ENCODE measurements around the gene TANC1.

Gene TANC1

GRCh38 chr2:159199761-159200465, 231.5 kb downstream of the TANC1 start:
- DNase-seq (ENCODE audit: low read depth) = no peak
- H3K4me3 ChIP-seq (ENCODE audit: low read depth, low read length) = no peak overlapping the region

- DNase-seq (ENCODE audit: low read depth) = no peak
Measured at GRCh38 chr2:159200498-159200897, 232.1 kb downstream of the TANC1 start.

GRCh38 chr2:159201360-159202063, 233.1 kb downstream of the TANC1 start:
- H3K4me3 ChIP-seq (ENCODE audit: low read depth, low read length) = no peak overlapping the region
- DNase-seq (ENCODE audit: low read depth) = no peak

More at GRCh38 chr2:159200498-159200897, 232.1 kb downstream of the TANC1 start:
- no peak overlapping the region for H3K4me3 ChIP-seq (ENCODE audit: low read depth, low read length)

GRCh38 chr2:159202568-159203071, 234.2 kb downstream of the TANC1 start:
- H3K4me3 ChIP-seq (ENCODE audit: low read depth, low read length) = no peak overlapping the region
- peak; percentile 98 for DNase-seq (ENCODE audit: low read depth)

- DNase-seq (ENCODE audit: low read depth) = no peak
- no peak overlapping the region for H3K4me3 ChIP-seq (ENCODE audit: low read depth, low read length)
Measured at GRCh38 chr2:159204381-159205144, 236.1 kb downstream of the TANC1 start.

GRCh38 chr2:159206736-159207380, 238.4 kb downstream of the TANC1 start:
- H3K4me3 ChIP-seq (ENCODE audit: low read depth, low read length) = no peak overlapping the region
- DNase-seq (ENCODE audit: low read depth) = no peak

GRCh38 chr2:159208438-159208837, 240.0 kb downstream of the TANC1 start:
- no peak for DNase-seq (ENCODE audit: low read depth)
- H3K4me3 ChIP-seq (ENCODE audit: low read depth, low read length) = no peak overlapping the region

- no peak overlapping the region for H3K4me3 ChIP-seq (ENCODE audit: low read depth, low read length)
- DNase-seq (ENCODE audit: low read depth) = no peak
Measured at GRCh38 chr2:159209341-159210306, 241.2 kb downstream of the TANC1 start.

GRCh38 chr2:159211447-159212396, 243.3 kb downstream of the TANC1 start:
- H3K4me3 ChIP-seq (ENCODE audit: low read depth, low read length) = no peak overlapping the region
- DNase-seq (ENCODE audit: low read depth) = no peak

- DNase-seq (ENCODE audit: low read depth) = no peak
- no peak overlapping the region for H3K4me3 ChIP-seq (ENCODE audit: low read depth, low read length)
Measured at GRCh38 chr2:159213296-159213695, 244.9 kb downstream of the TANC1 start.

GRCh38 chr2:159214325-159214865, 246.0 kb downstream of the TANC1 start:
- no peak for DNase-seq (ENCODE audit: low read depth)

GRCh38 chr2:159215116-159215515, 246.7 kb downstream of the TANC1 start:
- DNase-seq (ENCODE audit: low read depth) = no peak
- no peak overlapping the region for H3K4me3 ChIP-seq (ENCODE audit: low read depth, low read length)

More at GRCh38 chr2:159214325-159214865, 246.0 kb downstream of the TANC1 start:
- no peak overlapping the region for H3K4me3 ChIP-seq (ENCODE audit: low read depth, low read length)

GRCh38 chr2:159217676-159218075, 249.2 kb downstream of the TANC1 start:
- no peak overlapping the region for H3K4me3 ChIP-seq (ENCODE audit: low read depth, low read length)

GRCh38 chr2:159218389-159218788, 249.9 kb downstream of the TANC1 start:
- no peak overlapping the region for H3K4me3 ChIP-seq (ENCODE audit: low read depth, low read length)
- DNase-seq (ENCODE audit: low read depth) = no peak

More at GRCh38 chr2:159217676-159218075, 249.2 kb downstream of the TANC1 start:
- DNase-seq (ENCODE audit: low read depth) = no peak

GRCh38 chr2:159219394-159219998, 251.1 kb downstream of the TANC1 start:
- H3K4me3 ChIP-seq (ENCODE audit: low read depth, low read length) = no peak overlapping the region
- DNase-seq (ENCODE audit: low read depth) = no peak

- no peak overlapping the region for H3K4me3 ChIP-seq (ENCODE audit: low read depth, low read length)
- DNase-seq (ENCODE audit: low read depth) = no peak
Measured at GRCh38 chr2:159224061-159224813, 255.8 kb downstream of the TANC1 start.

Data from skeletal muscle cell (primary cell).